Liver (tissue), 9 donors: Measurements from ENCODE around the gene DSCAM. TPM values are rescaled to one million over a fixed set of nuclear protein-coding genes. Genes with fewer than 3 reads are reported as not detected.

Experiments
- DNase-seq: peaks from one replicate; pipeline ENCODE4 v3.0.0-alpha.2; 2017; ENCODE audit warnings: low spot score
- H3K27ac ChIP-seq, 2 donors: one replicate each; pipeline ENCODE4 v1.7.0; 2013; ENCODE audit warnings: inconsistent platforms in 2 of 2, low read length in 2 of 2, control low read depth in 1 of 2, low read depth in 1 of 2, mild to moderate bottlenecking in 1 of 2
- H3K27me3 ChIP-seq, 4 donors: one replicate each; pipeline versions ENCODE4 v1.6.1 to v1.7.0; 2013; ENCODE audit warnings: low read length in 3 of 4, inconsistent platforms in 1 of 4, mild to moderate bottlenecking in 1 of 4, moderate library complexity in 1 of 4; ENCODE audit not compliant: control insufficient read depth in 4 of 4, insufficient read depth in 4 of 4
- H3K36me3 ChIP-seq, 4 donors: one replicate each; pipeline versions ENCODE4 v1.6.1 to v1.7.0; 2013; ENCODE audit warnings: low read length in 3 of 4, mild to moderate bottlenecking in 3 of 4, low read depth in 1 of 4, moderate library complexity in 1 of 4; ENCODE audit not compliant: control insufficient read depth in 4 of 4, insufficient read depth in 3 of 4
- H3K4me1 ChIP-seq, 4 donors: one replicate each; pipeline versions ENCODE4 v1.6.1 to v1.7.0; 2013; ENCODE audit warnings: low read length in 3 of 4, mild to moderate bottlenecking in 3 of 4, moderate library complexity in 1 of 4; ENCODE audit not compliant: control insufficient read depth in 4 of 4, insufficient read depth in 4 of 4
- H3K4me3 ChIP-seq, 3 donors: one replicate each; pipeline versions ENCODE4 v1.6.1 to v1.7.0; 2013; ENCODE audit warnings: low read length in 3 of 3, control low read depth in 1 of 3, low read depth in 1 of 3, mild to moderate bottlenecking in 1 of 3
- H3K9ac ChIP-seq, 2 donors: one replicate each; pipeline ENCODE4 v1.7.0; 2013; ENCODE audit warnings: low read length in 2 of 2, mild to moderate bottlenecking in 2 of 2, moderate library complexity in 2 of 2, control low read depth in 1 of 2, low read depth in 1 of 2
- H3K9me3 ChIP-seq, 4 donors: one replicate each; pipeline versions ENCODE4 v1.6.1 to v1.7.0; 2013; ENCODE audit warnings: low read length in 3 of 4; ENCODE audit not compliant: control insufficient read depth in 4 of 4
- ATF3 ChIP-seq: IDR thresholded peaks from 2 replicates; pipeline ENCODE4 v1.6.1; 2016; ENCODE audit warnings: antibody characterized with exemption
- FOXA1 ChIP-seq: IDR thresholded peaks from 2 replicates; pipeline ENCODE4 v1.6.1; 2016; ENCODE audit warnings: antibody characterized with exemption
- FOXA2 ChIP-seq: IDR thresholded peaks from 2 replicates; pipeline ENCODE4 v1.6.1; 2016; ENCODE audit warnings: antibody characterized with exemption
- GABPA ChIP-seq, 2 donors: IDR thresholded peaks in 1 of 2; conservative IDR thresholded peaks in 1 of 2; 2 replicates each; pipeline ENCODE4 v1.6.1; 2016; ENCODE audit warnings: antibody characterized with exemption in 2 of 2, mild to moderate bottlenecking in 1 of 2, moderate library complexity in 1 of 2
- HNF4A ChIP-seq, 2 donors: conservative IDR thresholded peaks; 2 replicates each; pipeline ENCODE4 v1.6.1; 2016; ENCODE audit warnings: antibody characterized with exemption in 2 of 2, mild to moderate bottlenecking in 2 of 2
- JUND ChIP-seq, 2 donors: IDR thresholded peaks; 2 replicates each; pipeline ENCODE4 v1.6.1; 2016; ENCODE audit warnings: antibody characterized with exemption in 2 of 2
- RAD21 ChIP-seq, 2 donors: IDR thresholded peaks; 2 replicates each; pipeline ENCODE4 v1.6.1; 2016; ENCODE audit warnings: antibody characterized with exemption in 2 of 2, mild to moderate bottlenecking in 2 of 2
- RXRA ChIP-seq, 2 donors: IDR thresholded peaks; 2 replicates each; pipeline ENCODE4 v1.6.1; 2017 to 2018; ENCODE audit warnings: antibody characterized with exemption in 2 of 2, mild to moderate bottlenecking in 1 of 2
- TAF1 ChIP-seq: conservative IDR thresholded peaks from 2 replicates; pipeline ENCODE4 v1.6.1; 2016; ENCODE audit warnings: antibody characterized with exemption, mild to moderate bottlenecking
- YY1 ChIP-seq: IDR thresholded peaks from 2 replicates; pipeline ENCODE4 v1.6.1; 2016; ENCODE audit warnings: antibody characterized with exemption, mild to moderate bottlenecking
- WGBS: extraction: QIAGEN DNeasy Blood & Tissue Kit; methylation state at CpG from one replicate; pipeline ENCODE4 v1.1.7; 2013; 5-methylcytosine and 5-hydroxymethylcytosine counted together
- polyA plus RNA-seq, 2 donors: library from polyadenylated mRNA; stranded (reverse) in 1 of 2; unstranded in 1 of 2; fragments of 200-250 nt in 1 of 2; fragments of >200 nt in 1 of 2; fragmentation: Nextera tagmentation in 1 of 2; extraction: Ambion mirVana in 1 of 2; gene quantifications; one replicate each; pipeline versions ENCODE4 v1.2.1 to v1.2.3, GENCODE V29; 2013 to 2015
- total RNA-seq, 2 donors: library from RNA; depleted of rRNA; stranded (reverse); fragments of >200 nt; gene quantifications; one replicate each; pipeline ENCODE4 v1.2.3, GENCODE V29; 2014
- TF ChIP-seq, protein P1 (sequence below): fragments of 150-350 bp; IDR thresholded peaks from 2 replicates; pipeline ENCODE4 v1.5.1; 2017; ENCODE audit warnings: improper control_type of control experiment, low read depth, low read length; ENCODE audit not compliant: missing input control
- TF ChIP-seq, protein P2 (sequence below): IDR thresholded peaks from 2 replicates; pipeline ENCODE4 v1.6.1; 2016; ENCODE audit warnings: antibody characterized with exemption
- donor health status: healthy.
- donor health status: healthy.
- donor health status: healthy.
- donor health status: healthy.
- donor health status: healthy.

Gene DSCAM
- total and polyA plus RNA-seq, 4 donors, result 0.02 to 0.23 (median 0.10) TPM

- Histone ChIP-seq H3K27me3 (no peaks in the 10 kb centered on the region), H3K4me1 (no peaks in the 10 kb centered on the region), H3K27ac (no peak overlapping the region), H3K9me3 (no peaks in the 10 kb centered on the region), H3K4me3 (no peak overlapping the region), H3K9ac (no peak overlapping the region), H3K36me3 (no peaks in the 10 kb centered on the region)
- TF ChIP-seq RAD21 (IDR thresholded peaks at IDR 0.05) (peak; percentile 18 to 28), RXRA (IDR thresholded peaks at IDR 0.05) (no peak)
- TF ChIP-seq, protein P1, sequence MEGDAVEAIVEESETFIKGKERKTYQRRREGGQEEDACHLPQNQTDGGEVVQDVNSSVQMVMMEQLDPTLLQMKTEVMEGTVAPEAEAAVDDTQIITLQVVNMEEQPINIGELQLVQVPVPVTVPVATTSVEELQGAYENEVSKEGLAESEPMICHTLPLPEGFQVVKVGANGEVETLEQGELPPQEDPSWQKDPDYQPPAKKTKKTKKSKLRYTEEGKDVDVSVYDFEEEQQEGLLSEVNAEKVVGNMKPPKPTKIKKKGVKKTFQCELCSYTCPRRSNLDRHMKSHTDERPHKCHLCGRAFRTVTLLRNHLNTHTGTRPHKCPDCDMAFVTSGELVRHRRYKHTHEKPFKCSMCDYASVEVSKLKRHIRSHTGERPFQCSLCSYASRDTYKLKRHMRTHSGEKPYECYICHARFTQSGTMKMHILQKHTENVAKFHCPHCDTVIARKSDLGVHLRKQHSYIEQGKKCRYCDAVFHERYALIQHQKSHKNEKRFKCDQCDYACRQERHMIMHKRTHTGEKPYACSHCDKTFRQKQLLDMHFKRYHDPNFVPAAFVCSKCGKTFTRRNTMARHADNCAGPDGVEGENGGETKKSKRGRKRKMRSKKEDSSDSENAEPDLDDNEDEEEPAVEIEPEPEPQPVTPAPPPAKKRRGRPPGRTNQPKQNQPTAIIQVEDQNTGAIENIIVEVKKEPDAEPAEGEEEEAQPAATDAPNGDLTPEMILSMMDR, result peak; percentile 45
- DNase-seq, result no peak
- WGBS, result 85% methylated on average over 11 of the region's 11 CpGs
Measured at GRCh38 chr21:40512590-40512989, 334.4 kb downstream of the DSCAM start.

GRCh38 chr21:40507978-40508377 is 339.0 kb downstream of the DSCAM start:
- Histone ChIP-seq H3K4me3 (no peak overlapping the region), H3K9me3 (no peaks in the 10 kb centered on the region), H3K36me3 (no peaks in the 10 kb centered on the region), H3K4me1 (no peaks in the 10 kb centered on the region), H3K9ac (no peak overlapping the region), H3K27me3 (peaks cover 0 to 3% (median 0%) of the 10 kb centered on the region in 4 donors), H3K27ac (no peak overlapping the region)
- no peak for DNase-seq
- WGBS, result 43% methylated on average over 2 of the region's 2 CpGs
- TF ChIP-seq RAD21 (IDR thresholded peaks at IDR 0.05) (no peak), RXRA (IDR thresholded peaks at IDR 0.05) (peak in 1 of 2 donors; percentile 37), ATF3 (peak; percentile 85), HNF4A (conservative IDR thresholded peaks at IDR 0.05) (peak; percentile 51 to 54), YY1 (peak; percentile 48), FOXA2 (peak; percentile 40), JUND (IDR thresholded peaks at IDR 0.05) (peak; percentile 95)
- TF ChIP-seq, protein P2, sequence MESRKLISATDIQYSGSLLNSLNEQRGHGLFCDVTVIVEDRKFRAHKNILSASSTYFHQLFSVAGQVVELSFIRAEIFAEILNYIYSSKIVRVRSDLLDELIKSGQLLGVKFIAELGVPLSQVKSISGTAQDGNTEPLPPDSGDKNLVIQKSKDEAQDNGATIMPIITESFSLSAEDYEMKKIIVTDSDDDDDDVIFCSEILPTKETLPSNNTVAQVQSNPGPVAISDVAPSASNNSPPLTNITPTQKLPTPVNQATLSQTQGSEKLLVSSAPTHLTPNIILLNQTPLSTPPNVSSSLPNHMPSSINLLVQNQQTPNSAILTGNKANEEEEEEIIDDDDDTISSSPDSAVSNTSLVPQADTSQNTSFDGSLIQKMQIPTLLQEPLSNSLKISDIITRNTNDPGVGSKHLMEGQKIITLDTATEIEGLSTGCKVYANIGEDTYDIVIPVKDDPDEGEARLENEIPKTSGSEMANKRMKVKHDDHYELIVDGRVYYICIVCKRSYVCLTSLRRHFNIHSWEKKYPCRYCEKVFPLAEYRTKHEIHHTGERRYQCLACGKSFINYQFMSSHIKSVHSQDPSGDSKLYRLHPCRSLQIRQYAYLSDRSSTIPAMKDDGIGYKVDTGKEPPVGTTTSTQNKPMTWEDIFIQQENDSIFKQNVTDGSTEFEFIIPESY, result no peak

DNA sequence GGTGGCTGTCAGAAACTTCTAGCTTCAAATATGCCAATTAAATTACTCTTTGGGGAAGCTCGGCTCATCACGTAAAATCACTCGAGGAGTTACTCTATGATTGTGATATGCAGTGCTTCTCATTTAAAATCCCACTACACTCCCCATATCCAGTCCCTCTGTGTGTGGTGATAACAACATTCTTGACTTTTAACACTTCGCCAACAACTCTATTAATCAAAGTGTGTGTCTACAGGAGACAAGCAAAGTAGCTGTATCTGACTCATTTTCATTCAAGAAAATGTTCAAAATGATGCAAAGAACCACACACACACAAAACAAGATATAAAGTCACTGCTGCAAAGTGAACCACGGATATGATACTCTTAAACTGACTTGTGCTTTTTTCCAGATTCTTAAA is 341.3 kb downstream of the DSCAM start:
- DNase-seq, result no peak
- Histone ChIP-seq H3K4me1 (no peaks in the 10 kb centered on the region), H3K27me3 (peaks cover 0 to 3% (median 0%) of the 10 kb centered on the region in 4 donors), H3K27ac (no peak overlapping the region), H3K4me3 (no peak overlapping the region), H3K36me3 (no peaks in the 10 kb centered on the region), H3K9ac (no peak overlapping the region), H3K9me3 (no peaks in the 10 kb centered on the region)
- TF ChIP-seq YY1 (no peak), TAF1 (no peak), GABPA (IDR thresholded peaks at IDR 0.05 in 1 of 2, conservative IDR thresholded peaks at IDR 0.05 in 1 of 2) (no peak), FOXA1 (no peak), ATF3 (no peak)
- TF ChIP-seq, protein P2, result no peak
- 59% methylated on average over 5 of the region's 5 CpGs for whole genome bisulfite sequencing
